Liver (tissue), 3 donors: Measurements from ENCODE around the gene ABITRAM.

ENCODE experiments used
- ATF3 ChIP-seq: IDR thresholded peaks from 2 replicates; pipeline ENCODE4 v1.6.1; 2016; ENCODE audit warnings: antibody characterized with exemption
- FOXA1 ChIP-seq: IDR thresholded peaks from 2 replicates; pipeline ENCODE4 v1.6.1; 2016; ENCODE audit warnings: antibody characterized with exemption
- GABPA ChIP-seq, 2 donors: IDR thresholded peaks in 1 of 2; conservative IDR thresholded peaks in 1 of 2; 2 replicates each; pipeline ENCODE4 v1.6.1; 2016; ENCODE audit warnings: antibody characterized with exemption in 2 of 2, mild to moderate bottlenecking in 1 of 2, moderate library complexity in 1 of 2
- JUND ChIP-seq, 2 donors: IDR thresholded peaks; 2 replicates each; pipeline ENCODE4 v1.6.1; 2016; ENCODE audit warnings: antibody characterized with exemption in 2 of 2
- RAD21 ChIP-seq, 2 donors: IDR thresholded peaks; 2 replicates each; pipeline ENCODE4 v1.6.1; 2016; ENCODE audit warnings: antibody characterized with exemption in 2 of 2, mild to moderate bottlenecking in 2 of 2
- RXRA ChIP-seq, 2 donors: IDR thresholded peaks; 2 replicates each; pipeline ENCODE4 v1.6.1; 2017 to 2018; ENCODE audit warnings: antibody characterized with exemption in 2 of 2, mild to moderate bottlenecking in 1 of 2
- SP1 ChIP-seq: IDR thresholded peaks from 2 replicates; pipeline ENCODE4 v1.6.1; 2018; ENCODE audit warnings: antibody characterized with exemption, mild to moderate bottlenecking
- TAF1 ChIP-seq: conservative IDR thresholded peaks from 2 replicates; pipeline ENCODE4 v1.6.1; 2016; ENCODE audit warnings: antibody characterized with exemption, mild to moderate bottlenecking
- YY1 ChIP-seq: IDR thresholded peaks from 2 replicates; pipeline ENCODE4 v1.6.1; 2016; ENCODE audit warnings: antibody characterized with exemption, mild to moderate bottlenecking
- ZBTB33 ChIP-seq: IDR thresholded peaks from 2 replicates; pipeline ENCODE4 v1.6.1; 2016; ENCODE audit warnings: antibody characterized with exemption
- TF ChIP-seq, protein P1 (sequence below): fragments of 150-350 bp; IDR thresholded peaks from 2 replicates; pipeline ENCODE4 v1.5.1; 2017; ENCODE audit warnings: improper control_type of control experiment, low read depth, low read length; ENCODE audit not compliant: missing input control
- TF ChIP-seq, protein P2 (sequence below): IDR thresholded peaks from 2 replicates; pipeline ENCODE4 v1.6.1; 2016; ENCODE audit warnings: antibody characterized with exemption, mild to moderate bottlenecking
- TF ChIP-seq, protein P3 (sequence below): IDR thresholded peaks from 2 replicates; pipeline ENCODE4 v1.6.1; 2016; ENCODE audit warnings: antibody characterized with exemption
- donor health status: healthy.
- donor health status: healthy.

DNA sequence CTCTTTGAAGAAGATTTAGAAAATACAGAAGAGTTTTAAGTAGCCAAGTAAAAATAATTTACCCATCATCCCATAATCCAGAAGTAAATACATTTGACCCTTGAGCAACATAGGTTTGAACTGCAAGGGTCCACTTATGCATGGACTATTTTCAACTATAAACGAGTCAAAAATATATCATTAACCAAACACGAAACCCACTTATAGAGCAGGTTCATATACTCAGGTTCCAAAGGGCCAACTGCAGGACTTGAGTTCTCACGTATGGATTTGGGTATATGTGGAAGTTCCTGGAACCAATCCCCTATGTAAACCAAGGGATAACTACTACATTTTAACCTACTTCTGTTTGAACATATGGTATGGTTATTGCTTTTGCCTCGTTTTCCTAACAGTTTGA, 5.8 kb downstream of the ABITRAM start:
- TF ChIP-seq GABPA (IDR thresholded peaks at IDR 0.05 in 1 of 2, conservative IDR thresholded peaks at IDR 0.05 in 1 of 2) = no peak
- TF ChIP-seq, protein P1, sequence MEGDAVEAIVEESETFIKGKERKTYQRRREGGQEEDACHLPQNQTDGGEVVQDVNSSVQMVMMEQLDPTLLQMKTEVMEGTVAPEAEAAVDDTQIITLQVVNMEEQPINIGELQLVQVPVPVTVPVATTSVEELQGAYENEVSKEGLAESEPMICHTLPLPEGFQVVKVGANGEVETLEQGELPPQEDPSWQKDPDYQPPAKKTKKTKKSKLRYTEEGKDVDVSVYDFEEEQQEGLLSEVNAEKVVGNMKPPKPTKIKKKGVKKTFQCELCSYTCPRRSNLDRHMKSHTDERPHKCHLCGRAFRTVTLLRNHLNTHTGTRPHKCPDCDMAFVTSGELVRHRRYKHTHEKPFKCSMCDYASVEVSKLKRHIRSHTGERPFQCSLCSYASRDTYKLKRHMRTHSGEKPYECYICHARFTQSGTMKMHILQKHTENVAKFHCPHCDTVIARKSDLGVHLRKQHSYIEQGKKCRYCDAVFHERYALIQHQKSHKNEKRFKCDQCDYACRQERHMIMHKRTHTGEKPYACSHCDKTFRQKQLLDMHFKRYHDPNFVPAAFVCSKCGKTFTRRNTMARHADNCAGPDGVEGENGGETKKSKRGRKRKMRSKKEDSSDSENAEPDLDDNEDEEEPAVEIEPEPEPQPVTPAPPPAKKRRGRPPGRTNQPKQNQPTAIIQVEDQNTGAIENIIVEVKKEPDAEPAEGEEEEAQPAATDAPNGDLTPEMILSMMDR = no peak
- TF ChIP-seq, protein P2, sequence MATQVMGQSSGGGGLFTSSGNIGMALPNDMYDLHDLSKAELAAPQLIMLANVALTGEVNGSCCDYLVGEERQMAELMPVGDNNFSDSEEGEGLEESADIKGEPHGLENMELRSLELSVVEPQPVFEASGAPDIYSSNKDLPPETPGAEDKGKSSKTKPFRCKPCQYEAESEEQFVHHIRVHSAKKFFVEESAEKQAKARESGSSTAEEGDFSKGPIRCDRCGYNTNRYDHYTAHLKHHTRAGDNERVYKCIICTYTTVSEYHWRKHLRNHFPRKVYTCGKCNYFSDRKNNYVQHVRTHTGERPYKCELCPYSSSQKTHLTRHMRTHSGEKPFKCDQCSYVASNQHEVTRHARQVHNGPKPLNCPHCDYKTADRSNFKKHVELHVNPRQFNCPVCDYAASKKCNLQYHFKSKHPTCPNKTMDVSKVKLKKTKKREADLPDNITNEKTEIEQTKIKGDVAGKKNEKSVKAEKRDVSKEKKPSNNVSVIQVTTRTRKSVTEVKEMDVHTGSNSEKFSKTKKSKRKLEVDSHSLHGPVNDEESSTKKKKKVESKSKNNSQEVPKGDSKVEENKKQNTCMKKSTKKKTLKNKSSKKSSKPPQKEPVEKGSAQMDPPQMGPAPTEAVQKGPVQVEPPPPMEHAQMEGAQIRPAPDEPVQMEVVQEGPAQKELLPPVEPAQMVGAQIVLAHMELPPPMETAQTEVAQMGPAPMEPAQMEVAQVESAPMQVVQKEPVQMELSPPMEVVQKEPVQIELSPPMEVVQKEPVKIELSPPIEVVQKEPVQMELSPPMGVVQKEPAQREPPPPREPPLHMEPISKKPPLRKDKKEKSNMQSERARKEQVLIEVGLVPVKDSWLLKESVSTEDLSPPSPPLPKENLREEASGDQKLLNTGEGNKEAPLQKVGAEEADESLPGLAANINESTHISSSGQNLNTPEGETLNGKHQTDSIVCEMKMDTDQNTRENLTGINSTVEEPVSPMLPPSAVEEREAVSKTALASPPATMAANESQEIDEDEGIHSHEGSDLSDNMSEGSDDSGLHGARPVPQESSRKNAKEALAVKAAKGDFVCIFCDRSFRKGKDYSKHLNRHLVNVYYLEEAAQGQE = no peak
- no peak for TF ChIP-seq ATF3
- no peak for TF ChIP-seq RAD21 (IDR thresholded peaks at IDR 0.05)
- TF ChIP-seq YY1 = no peak
- TF ChIP-seq FOXA1 = no peak
- TF ChIP-seq, protein P3, sequence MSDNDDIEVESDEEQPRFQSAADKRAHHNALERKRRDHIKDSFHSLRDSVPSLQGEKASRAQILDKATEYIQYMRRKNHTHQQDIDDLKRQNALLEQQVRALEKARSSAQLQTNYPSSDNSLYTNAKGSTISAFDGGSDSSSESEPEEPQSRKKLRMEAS = no peak
- TF ChIP-seq TAF1 = no peak
- no peak for TF ChIP-seq JUND (IDR thresholded peaks at IDR 0.05)
- no peak for TF ChIP-seq ZBTB33
- no peak for TF ChIP-seq SP1
- no peak for TF ChIP-seq RXRA (IDR thresholded peaks at IDR 0.05)
